ENCODE results near the gene HSPA5. TPM values are rescaled to one million over a fixed set of nuclear protein-coding genes. Genes with fewer than 3 reads are reported as not detected.

The HSPA5 gene
- total RNA-seq, 1 experiment from 2014 or later = 438 TPM

DNA sequence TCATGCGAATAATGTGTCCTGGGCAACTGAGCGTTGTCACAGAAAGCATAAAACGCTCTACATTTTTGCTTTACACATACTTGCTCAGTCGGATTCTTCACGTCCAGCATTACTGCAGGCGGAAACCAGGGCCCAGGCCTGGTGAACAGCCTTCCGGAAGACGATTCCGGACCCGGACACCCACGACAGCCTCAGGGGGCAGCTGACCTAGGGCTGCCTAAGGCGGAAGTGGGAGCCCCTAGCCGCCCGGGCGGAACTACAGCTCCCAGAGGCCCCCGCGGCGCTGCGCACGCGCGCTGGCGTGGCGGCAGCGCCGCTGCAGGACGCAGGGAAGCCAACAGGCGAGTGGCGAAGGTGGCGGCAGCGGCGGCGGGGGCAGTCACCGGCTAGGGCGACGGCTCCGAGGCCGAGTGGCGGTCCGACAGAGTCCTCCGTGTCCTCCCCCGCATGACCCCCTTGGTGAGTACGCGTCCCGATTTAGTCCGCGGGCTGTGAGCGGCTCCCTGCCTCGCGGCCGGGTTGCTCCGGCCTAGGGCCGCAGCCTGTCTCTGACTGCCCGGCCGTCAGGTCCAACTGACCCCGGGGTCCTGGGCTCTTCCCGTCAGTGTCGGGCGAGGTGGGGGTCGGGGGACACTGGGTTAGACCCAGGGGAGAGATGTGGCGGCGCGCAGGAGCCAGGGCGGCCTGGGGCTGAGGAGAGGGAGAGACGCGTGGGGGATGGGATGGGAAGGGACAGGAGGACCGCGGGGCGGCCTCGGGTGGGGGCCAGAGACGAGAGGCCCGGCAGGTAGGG is 20.6 kb upstream of the HSPA5 start, which contains the start of gene GAPVD1:
Gene GAPVD1, plus strand, starts transcription at position 326 of the 793 bp plus-strand sequence. CDS start 37,096 bp downstream, outside the sequence.
- H3K9me3 ChIP-seq (ENCODE audit: control insufficient read depth in 1 of 2, insufficient read depth in 1 of 2, low read depth in 1 of 2, low read length in 2 of 2) = no peaks in the 10 kb centered on the region
- peak within 1 kb of the TSS; percentile 70 for H3K27ac ChIP-seq (ENCODE audit: low read depth, low read length)
- H3K4me1 ChIP-seq (ENCODE audit: control insufficient read depth in 1 of 2, insufficient read depth in 2 of 2, low read length in 2 of 2) = peaks cover 3 to 19% of the 10 kb centered on the region in 2 experiments; a peak in 2 of 4 replicates
- peak within 1 kb of the TSS; percentile 74 for H2AFZ ChIP-seq (ENCODE audit: low read depth, low read length, poor library complexity, severe bottlenecking)
- RAD21 ChIA-PET (ENCODE audit: low non-redundant PET in 1 of 2, low total read pairs in 2 of 2, uncharacterized antibody in 2 of 2, unreplicated experiment in 2 of 2) = no interaction called here
- H3K79me2 ChIP-seq (ENCODE audit: insufficient read depth, low read length) = peaks cover 44% of the 10 kb centered on the region
- no peak for TF ChIP-seq ZNF274 (IDR thresholded peaks at IDR 0.05; ENCODE audit: low read depth, low read length)
- no peak for TF ChIP-seq SRF (IDR thresholded peaks at IDR 0.05; ENCODE audit: low read depth)
- peak; percentile 95 for TF ChIP-seq ZFX (IDR thresholded peaks at IDR 0.05)
- peak; percentile 45; the same call in 1 of the 2 replicates for TF ChIP-seq EGR1 (IDR thresholded peaks at IDR 0.05; ENCODE audit: low read depth)
- peak; percentile 83 for TF ChIP-seq POLR2AphosphoS5 (IDR thresholded peaks at IDR 0.05; ENCODE audit: low read depth, low read length)
- TF ChIP-seq CTCF (IDR thresholded peaks at IDR 0.05 in 2 of 3, conservative IDR thresholded peaks at IDR 0.05 in 1 of 3; ENCODE audit: borderline replicate concordance in 1 of 3, insufficient read depth in 1 of 3, low read depth in 2 of 3, low read length in 2 of 3) = peak in 2 of 3 experiments; percentile 33 to 34; a peak in 4 of 6 replicates
- TF ChIP-seq ELF1 (IDR thresholded peaks at IDR 0.05; ENCODE audit: borderline replicate concordance, low read depth) = peak; percentile 98
- peak; percentile 54 for TF ChIP-seq MAX (IDR thresholded peaks at IDR 0.05)
- TF ChIP-seq YY1 (IDR thresholded peaks at IDR 0.05; ENCODE audit: extremely low read depth, insufficient replicate concordance, low read depth, low read length) = peak; percentile 75
- intact Hi-C loops (cut with micrococcal nuclease) = no loop called here
- peak within 1 kb of the TSS; percentile 92 to 99 for H3K4me3 ChIP-seq (replicated peaks in 1 of 2; ENCODE audit: low read depth in 1 of 2, low read length in 2 of 2)
- peak within 1 kb of the TSS; percentile 96 for H3K4me2 ChIP-seq (ENCODE audit: low read length)
- H3K9ac ChIP-seq (ENCODE audit: low read length) = peak within 1 kb of the TSS; percentile 93
- no peaks in the 10 kb centered on the region for H3K27me3 ChIP-seq (ENCODE audit: insufficient read depth, low read length)
- DNase-seq (ENCODE audit: low read depth, low spot score) (peak; percentile 78), ATAC-seq (peak; percentile 98)
- POLR2A ChIA-PET = interaction anchor here (0.9 to 2.5 kb wide), 4 partner anchors 10 to 21 kb away, joined by 3 to 18 read pairs (median 6); partner anchors contain the start of gene HSPA5
- no TSS peak for BruUV-seq (replicated peaks)
- no peaks in the 10 kb centered on the region for H3K9me2 ChIP-seq (ENCODE audit: insufficient read depth)
- no peaks in the 10 kb centered on the region; a peak in 1 of 4 replicates for H3K36me3 ChIP-seq (ENCODE audit: control insufficient read depth in 1 of 2, insufficient read depth in 2 of 2, low read length in 2 of 2)
- H4K20me1 ChIP-seq (ENCODE audit: insufficient read depth) = no peaks in the 10 kb centered on the region
- CTCF ChIA-PET = interaction anchor here (0.8 to 1.6 kb wide), 2 partner anchors 12 to 18 kb away, joined by 4 to 5 read pairs; no protein-coding TSS in a partner anchor
